SK-N-MC (cell line): ENCODE results near the gene MOCOS.
A peak's percentile ranks its signal among the peaks of the same experiment; 100 is the strongest.

Experiments
- DNase-seq: peaks from one replicate; pipeline ENCODE4 v3.0.0-alpha.2; 2011; ENCODE audit warnings: low read depth, low spot score
- H3K27ac ChIP-seq: fragments of 200-600 bp; sonication (generic); 2 replicates; pipeline ENCODE4 v1.5.1; 2016; ENCODE audit warnings: mixed run types
- H3K36me3 ChIP-seq: fragments of 200-600 bp; sonication (generic); 2 replicates; pipeline ENCODE4 v1.6.1; 2017; ENCODE audit warnings: antibody characterized with exemption, low read length, mixed read lengths; ENCODE audit not compliant: insufficient read depth
- H3K4me3 ChIP-seq: fragments of 200-600 bp; sonication (generic); 2 replicates; pipeline ENCODE4 v1.5.1; 2016
- H3K9ac ChIP-seq: fragments of 200-600 bp; sonication (generic); 2 replicates; pipeline ENCODE4 v1.8.0; 2017; ENCODE audit warnings: mixed run types, mixed read lengths; ENCODE audit not compliant: insufficient read length
- H3K9me3 ChIP-seq: fragments of 200-600 bp; sonication (generic); 2 replicates; pipeline ENCODE4 v1.6.1; 2017; ENCODE audit warnings: low read depth, mild to moderate bottlenecking, antibody characterized with exemption, low read length, moderate library complexity, mixed read lengths
- EZH2 ChIP-seq: fragments of 200-600 bp; sonication (generic); IDR thresholded peaks from one replicate; pipeline ENCODE4 v1.6.1; 2017; ENCODE audit warnings: antibody characterized with exemption
- FOXP2 ChIP-seq: optimal IDR thresholded peaks from 2 replicates; pipeline ENCODE3; 2011; ENCODE audit warnings: mild to moderate bottlenecking, moderate library complexity; ENCODE audit not compliant: insufficient read depth; ENCODE audit errors: extremely low read length, control extremely low read depth
- POLR2AphosphoS5 ChIP-seq: IDR thresholded peaks from 2 replicates; pipeline ENCODE4 v1.6.1; 2012; ENCODE audit warnings: mild to moderate bottlenecking, low read depth, low read length, borderline replicate concordance

The MOCOS gene

GRCh38 chr18:36183987-36184386, 3.3 kb upstream of the MOCOS start:
- Histone ChIP-seq H3K9ac (no peak overlapping the region), H3K9me3 (no peaks in the 10 kb centered on the region), H3K27ac (no peak overlapping the region), H3K4me3 (no peak overlapping the region), H3K36me3 (no peaks in the 10 kb centered on the region)
- TF ChIP-seq POLR2AphosphoS5 (no peak), EZH2 (no peak), FOXP2 (no peak)
- no peak for DNase-seq

GRCh38 chr18:36185157-36185556, 2.1 kb upstream of the MOCOS start:
- TF ChIP-seq EZH2 (no peak), FOXP2 (no peak), POLR2AphosphoS5 (no peak)
- Histone ChIP-seq H3K27ac (no peak overlapping the region), H3K36me3 (no peaks in the 10 kb centered on the region), H3K9me3 (no peaks in the 10 kb centered on the region), H3K9ac (no peak overlapping the region), H3K4me3 (no peak overlapping the region)
- no peak for DNase-seq

GRCh38 chr18:36185901-36186460, 1.3 kb upstream of the MOCOS start:
- no peaks in the 10 kb centered on the region for H3K9me3 ChIP-seq
- H3K36me3 ChIP-seq = no peaks in the 10 kb centered on the region
- no peak overlapping the region for H3K27ac ChIP-seq
- TF ChIP-seq POLR2AphosphoS5 (no peak), EZH2 (no peak), FOXP2 (no peak)
- no peak for DNase-seq
- no peak overlapping the region for H3K4me3 ChIP-seq
- no peak overlapping the region for H3K9ac ChIP-seq

GRCh38 chr18:36186461-36187192, 670 bp upstream of the MOCOS start:
- Histone ChIP-seq H3K36me3 (no peaks in the 10 kb centered on the region), H3K9me3 (no peaks in the 10 kb centered on the region), H3K4me3 (peak overlapping the region; percentile 66), H3K9ac (no peak overlapping the region), H3K27ac (no peak overlapping the region)
- no peak for DNase-seq
- TF ChIP-seq EZH2 (no peak), FOXP2 (no peak), POLR2AphosphoS5 (no peak)

- TF ChIP-seq FOXP2 (no peak), EZH2 (no peak), POLR2AphosphoS5 (no peak)
- Histone ChIP-seq H3K9me3 (no peaks in the 10 kb centered on the region), H3K36me3 (no peaks in the 10 kb centered on the region), H3K4me3 (no peak overlapping the region), H3K9ac (no peak overlapping the region), H3K27ac (no peak overlapping the region)
- DNase-seq = no peak
These were observed 777 bp downstream of the MOCOS start for GRCh38 chr18:36187826-36188721.

DNA sequence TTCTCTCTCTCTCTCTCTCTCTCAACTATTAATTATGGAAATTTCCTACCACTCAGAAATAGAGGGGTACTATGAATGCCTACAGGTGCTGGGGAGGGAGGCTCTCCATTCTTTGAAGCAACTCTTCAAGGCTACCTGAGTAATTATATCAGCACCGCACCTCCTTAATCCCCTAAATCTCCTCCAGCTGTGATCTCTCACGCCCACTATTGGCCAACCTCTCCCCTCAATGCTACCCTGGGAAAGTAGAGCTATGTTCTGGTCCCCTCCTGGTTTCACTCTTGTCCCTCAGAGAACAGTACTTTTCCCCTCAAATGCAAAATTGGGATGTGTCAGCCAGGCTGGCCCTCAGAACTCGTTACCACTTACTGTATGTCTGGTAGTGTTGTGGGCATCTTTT, 1.6 kb downstream of the MOCOS start:
- H3K9ac ChIP-seq = no peak overlapping the region
- no peak overlapping the region for H3K4me3 ChIP-seq
- DNase-seq = no peak
- TF ChIP-seq EZH2 (no peak), POLR2AphosphoS5 (no peak), FOXP2 (no peak)
- H3K27ac ChIP-seq = no peak overlapping the region
- H3K36me3 ChIP-seq = no peaks in the 10 kb centered on the region
- H3K9me3 ChIP-seq = no peaks in the 10 kb centered on the region

GRCh38 chr18:36189486-36189885, 2.2 kb downstream of the MOCOS start:
- Histone ChIP-seq H3K36me3 (no peaks in the 10 kb centered on the region), H3K9me3 (no peaks in the 10 kb centered on the region), H3K9ac (no peak overlapping the region), H3K4me3 (no peak overlapping the region), H3K27ac (no peak overlapping the region)
- no peak for DNase-seq
- no peak for TF ChIP-seq EZH2
- TF ChIP-seq POLR2AphosphoS5 = no peak
- TF ChIP-seq FOXP2 = no peak

- Histone ChIP-seq H3K27ac (no peak overlapping the region), H3K9ac (no peak overlapping the region), H3K4me3 (no peak overlapping the region), H3K9me3 (no peaks in the 10 kb centered on the region), H3K36me3 (no peaks in the 10 kb centered on the region)
- DNase-seq = no peak
- TF ChIP-seq EZH2 (no peak), FOXP2 (no peak), POLR2AphosphoS5 (no peak)
These were observed 4.0 kb downstream of the MOCOS start for GRCh38 chr18:36191286-36191685.
